NK-92 treated with Interleukin-12 subunit alpha and Interleukin-12 subunit beta, amount 100 ng/mL, for 24 hours (cell line): ENCODE results near the gene KLHDC7B.
"Not testable (repeated sequence)": the region's sequence is repeated elsewhere in the genome, so short reads cannot be mapped to it uniquely, and the experiment has no call there.

ENCODE experiments used
- DNase-seq: peaks from one replicate; lab custom pipeline; 2025; lab: John Stamatoyannopoulos, UW

KLHDC7B gene

GRCh38 chr22:50517495-50518260 lies 28.0 kb upstream of the KLHDC7B start:
- no peak for DNase-seq

- no peak for DNase-seq
Observed at GRCh38 chr22:50518606-50519005, 27.1 kb upstream of the KLHDC7B start.

GRCh38 chr22:50519151-50519550 lies 26.5 kb upstream of the KLHDC7B start:
- no peak for DNase-seq

GRCh38 chr22:50520184-50520583 lies 25.5 kb upstream of the KLHDC7B start:
- DNase-seq, result not testable (repeated sequence)

GRCh38 chr22:50520826-50521453 lies 24.8 kb upstream of the KLHDC7B start:
- no peak for DNase-seq

- no peak for DNase-seq
Observed at GRCh38 chr22:50521710-50522109, 24.0 kb upstream of the KLHDC7B start.

GRCh38 chr22:50522208-50522805 lies 23.4 kb upstream of the KLHDC7B start:
- no peak for DNase-seq

- no peak for DNase-seq
Observed at GRCh38 chr22:50522806-50523438, 22.8 kb upstream of the KLHDC7B start.

GRCh38 chr22:50523458-50523805 lies 22.3 kb upstream of the KLHDC7B start:
- no peak for DNase-seq

- DNase-seq, result no peak
Observed at GRCh38 chr22:50523806-50524675, 21.7 kb upstream of the KLHDC7B start.

- no peak for DNase-seq
Observed at GRCh38 chr22:50524676-50525103, 21.0 kb upstream of the KLHDC7B start.

- peak; percentile 93 for DNase-seq
Observed at GRCh38 chr22:50525104-50525857, 20.4 kb upstream of the KLHDC7B start, which contains the start of gene SCO2. Gene SCO2 (minus strand): TSS chr22:50525598. CDS start chr22:50524411, 1,187 bp downstream.

GRCh38 chr22:50525858-50526107 lies 19.9 kb upstream of the KLHDC7B start:
- no peak for DNase-seq

GRCh38 chr22:50526108-50526833 lies 19.4 kb upstream of the KLHDC7B start:
- DNase-seq, result peak; percentile 78

- DNase-seq, result peak; percentile 67
Observed at GRCh38 chr22:50526834-50527801, 18.6 kb upstream of the KLHDC7B start.

- DNase-seq, result no peak
Observed at GRCh38 chr22:50527921-50528681, 17.6 kb upstream of the KLHDC7B start.

GRCh38 chr22:50528682-50529415 lies 16.9 kb upstream of the KLHDC7B start:
- no peak for DNase-seq

- no peak for DNase-seq
Observed at GRCh38 chr22:50529416-50529896, 16.2 kb upstream of the KLHDC7B start.
